Neural cell (in vitro differentiated cells): ENCODE results near the gene TRPM2. TPM values are rescaled to one million over a fixed set of nuclear protein-coding genes. Genes with fewer than 3 reads are reported as not detected.

Source experiments
- H2AFZ ChIP-seq: fragments of 200-600, 300-800 bp; sonication (generic), shearing (Covaris generic); 2 replicates; pipeline ENCODE4 v1.6.0; 2014; ENCODE audit warnings: low read depth, mild to moderate bottlenecking, antibody characterized with exemption, low read length, moderate library complexity
- H3F3A ChIP-seq: fragments of 200-600 bp; shearing (Covaris generic); 2 replicates; pipeline ENCODE4 v1.6.1; 2016; ENCODE audit warnings: mild to moderate bottlenecking, moderate library complexity, mixed read lengths, antibody characterized with exemption, low read length; ENCODE audit not compliant: insufficient read depth, poor library complexity, severe bottlenecking
- H3K27ac ChIP-seq: fragments of 200-600, 300-800 bp; sonication (generic), shearing (Covaris generic); 2 replicates; pipeline ENCODE4 v1.5.1; 2014; ENCODE audit warnings: mild to moderate bottlenecking, low read length, moderate library complexity
- H3K27me3 ChIP-seq: fragments of 300-800, 200-600 bp; sonication (generic), shearing (Covaris generic); 2 replicates; pipeline ENCODE4 v1.6.0; 2014; ENCODE audit warnings: mild to moderate bottlenecking, low read depth, low read length, moderate library complexity; ENCODE audit not compliant: insufficient read depth
- H3K36me3 ChIP-seq: fragments of 300-800, 200-600 bp; sonication (generic), shearing (Covaris generic); 2 replicates; pipeline ENCODE4 v1.5.1; 2014; ENCODE audit warnings: mild to moderate bottlenecking, antibody characterized with exemption, low read length, moderate library complexity; ENCODE audit not compliant: insufficient read depth
- H3K4me2 ChIP-seq: fragments of 300-800, 200-600 bp; sonication (generic), shearing (Covaris generic); 2 replicates; pipeline ENCODE4 v1.6.0; 2014; ENCODE audit warnings: mild to moderate bottlenecking, low read length
- H3K4me3 ChIP-seq: fragments of 300-800, 200-600 bp; sonication (generic), shearing (Covaris generic); 2 replicates; pipeline ENCODE4 v1.5.1; 2014; ENCODE audit warnings: mild to moderate bottlenecking, low read length, moderate library complexity
- H3K79me2 ChIP-seq: fragments of 200-600 bp; shearing (Covaris generic); replicated peaks from 2 replicates; pipeline ENCODE4 v1.6.0; 2014; ENCODE audit warnings: mild to moderate bottlenecking, low read length, moderate library complexity; ENCODE audit not compliant: insufficient read depth
- H3K9ac ChIP-seq: fragments of 300-800, 200-600 bp; sonication (generic), shearing (Covaris generic); 2 replicates; pipeline ENCODE4 v1.6.1; 2016; ENCODE audit warnings: mild to moderate bottlenecking, low read length, mixed read lengths
- H3K9me2 ChIP-seq: fragments of 200-600 bp; shearing (Covaris generic); 2 replicates; pipeline ENCODE4 v1.6.1; 2016; ENCODE audit warnings: mild to moderate bottlenecking, low read length, mixed read lengths; ENCODE audit not compliant: insufficient read depth
- H3K9me3 ChIP-seq: fragments of 200-600, 300-800 bp; sonication (generic), shearing (Covaris generic); 2 replicates; pipeline ENCODE4 v1.6.1; 2016; ENCODE audit warnings: mild to moderate bottlenecking, mixed run types, low read length, moderate library complexity, mixed read lengths
- H4K20me1 ChIP-seq: fragments of 200-600 bp; shearing (Covaris generic); 2 replicates; pipeline ENCODE4 v1.6.1; 2016; ENCODE audit warnings: mild to moderate bottlenecking, mixed run types; ENCODE audit not compliant: insufficient read depth
- CTCF ChIP-seq: fragments of 450-650 bp; IDR thresholded peaks from 2 replicates; pipeline ENCODE4 v1.5.1; 2014; ENCODE audit warnings: antibody characterized with exemption, mild to moderate bottlenecking, moderate library complexity; ENCODE audit not compliant: poor library complexity, severe bottlenecking
- EP300 ChIP-seq: fragments of 450-650 bp; conservative IDR thresholded peaks from 2 replicates; pipeline ENCODE4 v1.6.1; 2014; ENCODE audit warnings: antibody characterized with exemption, mild to moderate bottlenecking, moderate library complexity; ENCODE audit not compliant: poor library complexity, severe bottlenecking
- EZH2 ChIP-seq: fragments of 200-600, 300-800 bp; shearing (Covaris generic), sonication (generic); IDR thresholded peaks from 2 replicates; pipeline ENCODE4 v1.6.1; 2014; ENCODE audit warnings: antibody characterized with exemption, low read length, borderline replicate concordance, mild to moderate bottlenecking; ENCODE audit not compliant: insufficient read depth, poor library complexity, severe bottlenecking
- MXI1 ChIP-seq: fragments of 450-650 bp; conservative IDR thresholded peaks from 2 replicates; pipeline ENCODE4 v1.6.1; 2014; ENCODE audit warnings: antibody characterized with exemption, mild to moderate bottlenecking; ENCODE audit not compliant: poor library complexity, severe bottlenecking
- POLR2AphosphoS5 ChIP-seq: IDR thresholded peaks from 2 replicates; pipeline ENCODE4 v1.6.1; 2012
- RAD21 ChIP-seq: fragments of 450-650 bp; conservative IDR thresholded peaks from 2 replicates; pipeline ENCODE4 v1.6.1; 2014; ENCODE audit warnings: antibody characterized with exemption, mild to moderate bottlenecking, moderate library complexity
- REST ChIP-seq: IDR thresholded peaks from 2 replicates; pipeline ENCODE4 v1.6.1; 2012; ENCODE audit warnings: borderline replicate concordance
- SMC3 ChIP-seq: fragments of 450-650 bp; conservative IDR thresholded peaks from 2 replicates; pipeline ENCODE4 v1.6.1; 2014; ENCODE audit warnings: antibody characterized with exemption, mild to moderate bottlenecking, moderate library complexity; ENCODE audit not compliant: poor library complexity
- TAF1 ChIP-seq: IDR thresholded peaks from 2 replicates; pipeline ENCODE4 v1.6.1; 2012; ENCODE audit warnings: low read depth
- polyA plus RNA-seq: library from polyadenylated mRNA; depleted of rRNA; stranded (reverse); fragments of >200 nt; gene quantifications from 2 replicates; pipeline ENCODE4 v1.2.3, GENCODE V29; 2014

The TRPM2 gene
- polyA plus RNA-seq, 1 donor from 2014 or later: 0.14 TPM

GRCh38 chr21:44398499-44398898, 45.1 kb downstream of the TRPM2 start:
- Histone ChIP-seq H4K20me1 (no peaks in the 10 kb centered on the region), H3K27me3 (no peaks in the 10 kb centered on the region), H3K9me2 (no peaks in the 10 kb centered on the region), H3K27ac (no peak overlapping the region), H3K36me3 (no peaks in the 10 kb centered on the region), H3K4me2 (no peak overlapping the region), H3K9ac (no peak overlapping the region), H3F3A (no peaks in the 10 kb centered on the region), H3K9me3 (no peaks in the 10 kb centered on the region), H3K79me2 (no peaks in the 10 kb centered on the region), H2AFZ (no peak overlapping the region), H3K4me3 (no peak overlapping the region)
- TF ChIP-seq REST: no peak
- no peak for TF ChIP-seq CTCF
- no peak for TF ChIP-seq RAD21
- TF ChIP-seq POLR2AphosphoS5: no peak
- TF ChIP-seq EZH2: no peak
- no peak for TF ChIP-seq SMC3
- TF ChIP-seq TAF1: no peak

GRCh38 chr21:44399151-44399954, 45.9 kb downstream of the TRPM2 start:
- H3K4me3 ChIP-seq: no peak overlapping the region
- H3F3A ChIP-seq: no peaks in the 10 kb centered on the region
- H3K9me3 ChIP-seq: no peaks in the 10 kb centered on the region
- no peaks in the 10 kb centered on the region for H3K79me2 ChIP-seq
- no peak overlapping the region for H3K27ac ChIP-seq
- no peaks in the 10 kb centered on the region for H3K27me3 ChIP-seq
- no peaks in the 10 kb centered on the region for H3K9me2 ChIP-seq
- H2AFZ ChIP-seq: no peak overlapping the region
- no peak overlapping the region for H3K9ac ChIP-seq
- TF ChIP-seq EP300 (no peak), TAF1 (no peak), CTCF (no peak), SMC3 (no peak), RAD21 (no peak), POLR2AphosphoS5 (no peak), EZH2 (no peak), MXI1 (no peak), REST (no peak)
- H3K36me3 ChIP-seq: no peaks in the 10 kb centered on the region
- H3K4me2 ChIP-seq: no peak overlapping the region
- no peaks in the 10 kb centered on the region for H4K20me1 ChIP-seq
